Measurements from ENCODE around the gene GABRG3. TPM values are rescaled to one million over a fixed set of nuclear protein-coding genes. Genes with fewer than 3 reads are reported as not detected.

GABRG3 gene
- total RNA-seq, 1 experiment from 2014 or later, result not detected

DNA sequence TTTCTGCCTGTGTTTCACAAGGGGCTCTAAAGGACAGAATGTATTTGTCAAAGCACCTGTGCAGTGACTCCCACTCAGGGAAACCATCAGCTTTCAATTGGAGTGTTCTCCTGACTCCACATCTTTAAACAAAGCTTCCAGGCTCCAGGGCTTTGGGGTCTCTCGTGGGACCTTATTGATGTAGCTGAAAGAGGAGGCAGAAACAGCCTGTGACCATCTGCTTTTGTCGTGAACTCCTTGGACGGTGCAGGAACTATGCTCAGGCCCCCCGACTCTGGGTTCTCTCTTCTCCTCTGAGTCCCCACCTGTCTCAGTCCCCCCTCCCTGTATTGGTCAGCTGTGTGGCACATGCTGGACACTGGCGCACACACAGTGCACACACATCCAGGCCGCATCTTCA lies 486.8 kb downstream of the GABRG3 start (continued):
- TF ChIP-seq ZFX (IDR thresholded peaks at IDR 0.05) (no peak), EGR1 (IDR thresholded peaks at IDR 0.05; ENCODE audit: low read depth) (no peak), SRF (IDR thresholded peaks at IDR 0.05; ENCODE audit: low read depth) (no peak), POLR2AphosphoS5 (IDR thresholded peaks at IDR 0.05; ENCODE audit: low read depth, low read length) (no peak)

DNA sequence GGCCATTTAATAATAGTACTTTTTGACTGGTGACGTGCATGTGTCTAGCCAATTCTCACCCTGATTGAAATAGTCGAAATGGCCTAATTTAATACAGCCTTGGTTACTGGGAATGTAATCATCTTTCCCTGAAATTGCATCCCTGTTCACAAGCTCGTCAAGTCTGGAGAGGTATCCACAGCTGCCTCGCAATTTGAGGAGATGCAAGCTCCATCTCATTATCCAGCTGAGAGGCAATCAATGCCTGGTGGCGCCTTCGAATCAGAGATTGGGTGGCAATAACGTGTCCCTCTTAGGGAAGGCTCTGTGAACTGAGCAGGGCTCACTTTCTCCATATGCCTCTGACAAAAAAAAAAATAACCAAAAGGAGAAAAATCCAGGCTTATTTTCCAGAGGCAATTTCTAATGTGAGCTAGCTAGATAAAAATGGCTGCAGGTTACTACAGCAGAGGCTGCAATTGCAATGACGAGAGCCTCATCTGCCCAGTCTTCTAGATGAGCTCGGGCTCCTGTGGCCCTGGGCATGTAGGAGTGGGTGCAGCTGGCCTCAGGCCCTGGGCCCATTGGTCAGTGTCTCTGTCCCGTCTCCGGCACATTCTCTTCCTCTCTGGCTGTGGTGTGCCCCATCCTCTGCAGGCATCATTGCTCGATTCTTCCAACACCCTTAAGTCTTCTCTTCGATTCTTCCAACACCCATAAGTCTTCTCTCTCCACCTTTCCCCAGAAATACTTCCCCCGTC lies 487.5 kb downstream of the GABRG3 start:
- TF ChIP-seq POLR2A (IDR thresholded peaks at IDR 0.05; ENCODE audit: borderline replicate concordance, extremely low read depth, insufficient read depth, insufficient read length), result no peak
- no peak for TF ChIP-seq ELF1 (IDR thresholded peaks at IDR 0.05; ENCODE audit: borderline replicate concordance, low read depth)
- TF ChIP-seq, protein P1, sequence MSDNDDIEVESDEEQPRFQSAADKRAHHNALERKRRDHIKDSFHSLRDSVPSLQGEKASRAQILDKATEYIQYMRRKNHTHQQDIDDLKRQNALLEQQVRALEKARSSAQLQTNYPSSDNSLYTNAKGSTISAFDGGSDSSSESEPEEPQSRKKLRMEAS (IDR thresholded peaks at IDR 0.05), result no peak
- no peak for TF ChIP-seq ZNF274 (IDR thresholded peaks at IDR 0.05; ENCODE audit: low read depth, low read length)
- no peak for TF ChIP-seq CEBPB (IDR thresholded peaks at IDR 0.05; ENCODE audit: low read depth)
- no peak for TF ChIP-seq SP1 (IDR thresholded peaks at IDR 0.05; ENCODE audit: low read depth)
- TF ChIP-seq RAD21 (IDR thresholded peaks at IDR 0.05; ENCODE audit: low read depth), result no peak
- TF ChIP-seq, protein P2, sequence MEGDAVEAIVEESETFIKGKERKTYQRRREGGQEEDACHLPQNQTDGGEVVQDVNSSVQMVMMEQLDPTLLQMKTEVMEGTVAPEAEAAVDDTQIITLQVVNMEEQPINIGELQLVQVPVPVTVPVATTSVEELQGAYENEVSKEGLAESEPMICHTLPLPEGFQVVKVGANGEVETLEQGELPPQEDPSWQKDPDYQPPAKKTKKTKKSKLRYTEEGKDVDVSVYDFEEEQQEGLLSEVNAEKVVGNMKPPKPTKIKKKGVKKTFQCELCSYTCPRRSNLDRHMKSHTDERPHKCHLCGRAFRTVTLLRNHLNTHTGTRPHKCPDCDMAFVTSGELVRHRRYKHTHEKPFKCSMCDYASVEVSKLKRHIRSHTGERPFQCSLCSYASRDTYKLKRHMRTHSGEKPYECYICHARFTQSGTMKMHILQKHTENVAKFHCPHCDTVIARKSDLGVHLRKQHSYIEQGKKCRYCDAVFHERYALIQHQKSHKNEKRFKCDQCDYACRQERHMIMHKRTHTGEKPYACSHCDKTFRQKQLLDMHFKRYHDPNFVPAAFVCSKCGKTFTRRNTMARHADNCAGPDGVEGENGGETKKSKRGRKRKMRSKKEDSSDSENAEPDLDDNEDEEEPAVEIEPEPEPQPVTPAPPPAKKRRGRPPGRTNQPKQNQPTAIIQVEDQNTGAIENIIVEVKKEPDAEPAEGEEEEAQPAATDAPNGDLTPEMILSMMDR (IDR thresholded peaks at IDR 0.05 in 2 of 3, conservative IDR thresholded peaks at IDR 0.05 in 1 of 3; ENCODE audit: borderline replicate concordance in 1 of 3, insufficient read depth in 1 of 3, low read depth in 2 of 3, low read length in 2 of 3), result no peak
- TF ChIP-seq, protein P3, sequence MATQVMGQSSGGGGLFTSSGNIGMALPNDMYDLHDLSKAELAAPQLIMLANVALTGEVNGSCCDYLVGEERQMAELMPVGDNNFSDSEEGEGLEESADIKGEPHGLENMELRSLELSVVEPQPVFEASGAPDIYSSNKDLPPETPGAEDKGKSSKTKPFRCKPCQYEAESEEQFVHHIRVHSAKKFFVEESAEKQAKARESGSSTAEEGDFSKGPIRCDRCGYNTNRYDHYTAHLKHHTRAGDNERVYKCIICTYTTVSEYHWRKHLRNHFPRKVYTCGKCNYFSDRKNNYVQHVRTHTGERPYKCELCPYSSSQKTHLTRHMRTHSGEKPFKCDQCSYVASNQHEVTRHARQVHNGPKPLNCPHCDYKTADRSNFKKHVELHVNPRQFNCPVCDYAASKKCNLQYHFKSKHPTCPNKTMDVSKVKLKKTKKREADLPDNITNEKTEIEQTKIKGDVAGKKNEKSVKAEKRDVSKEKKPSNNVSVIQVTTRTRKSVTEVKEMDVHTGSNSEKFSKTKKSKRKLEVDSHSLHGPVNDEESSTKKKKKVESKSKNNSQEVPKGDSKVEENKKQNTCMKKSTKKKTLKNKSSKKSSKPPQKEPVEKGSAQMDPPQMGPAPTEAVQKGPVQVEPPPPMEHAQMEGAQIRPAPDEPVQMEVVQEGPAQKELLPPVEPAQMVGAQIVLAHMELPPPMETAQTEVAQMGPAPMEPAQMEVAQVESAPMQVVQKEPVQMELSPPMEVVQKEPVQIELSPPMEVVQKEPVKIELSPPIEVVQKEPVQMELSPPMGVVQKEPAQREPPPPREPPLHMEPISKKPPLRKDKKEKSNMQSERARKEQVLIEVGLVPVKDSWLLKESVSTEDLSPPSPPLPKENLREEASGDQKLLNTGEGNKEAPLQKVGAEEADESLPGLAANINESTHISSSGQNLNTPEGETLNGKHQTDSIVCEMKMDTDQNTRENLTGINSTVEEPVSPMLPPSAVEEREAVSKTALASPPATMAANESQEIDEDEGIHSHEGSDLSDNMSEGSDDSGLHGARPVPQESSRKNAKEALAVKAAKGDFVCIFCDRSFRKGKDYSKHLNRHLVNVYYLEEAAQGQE (IDR thresholded peaks at IDR 0.05; ENCODE audit: low read depth), result no peak
- TF ChIP-seq SIN3A (IDR thresholded peaks at IDR 0.05; ENCODE audit: low read depth), result no peak
- DNase-seq (ENCODE audit: low read depth, low spot score), result no peak

More for the DNA sequence above, 487.5 kb downstream of the GABRG3 start:
- peaks cover 10 to 55% of the 10 kb centered on the region in 2 experiments; a peak in 2 of 4 replicates for H3K9me3 ChIP-seq (ENCODE audit: control insufficient read depth in 1 of 2, insufficient read depth in 1 of 2, low read depth in 1 of 2, low read length in 2 of 2)
- ATAC-seq, result no peak
- no peaks in the 10 kb centered on the region for H3K79me2 ChIP-seq (ENCODE audit: insufficient read depth, low read length)
- ChIA-PET CTCF (no interaction called here), RAD21 (ENCODE audit: low non-redundant PET in 1 of 2, low total read pairs in 2 of 2, uncharacterized antibody in 2 of 2, unreplicated experiment in 2 of 2) (no interaction called here), POLR2A (no interaction called here)
- H3K27ac ChIP-seq (ENCODE audit: low read depth, low read length), result no peak overlapping the region
- H3K4me3 ChIP-seq (replicated peaks in 1 of 2; ENCODE audit: low read depth in 1 of 2, low read length in 2 of 2), result no peak overlapping the region
- H2AFZ ChIP-seq (ENCODE audit: low read depth, low read length, poor library complexity, severe bottlenecking), result no peak overlapping the region
- intact Hi-C loops (cut with micrococcal nuclease), result no loop called here
- no peak overlapping the region for H3K9ac ChIP-seq (ENCODE audit: low read length)
- no peaks in the 10 kb centered on the region for H4K20me1 ChIP-seq (ENCODE audit: insufficient read depth)
- H3K36me3 ChIP-seq (ENCODE audit: control insufficient read depth in 1 of 2, insufficient read depth in 2 of 2, low read length in 2 of 2), result no peaks in the 10 kb centered on the region
- H3K27me3 ChIP-seq (ENCODE audit: insufficient read depth, low read length), result no peaks in the 10 kb centered on the region
- no peaks in the 10 kb centered on the region for H3K9me2 ChIP-seq (ENCODE audit: insufficient read depth)
- no peaks in the 10 kb centered on the region for H3K4me1 ChIP-seq (ENCODE audit: control insufficient read depth in 1 of 2, insufficient read depth in 2 of 2, low read length in 2 of 2)
- BruUV-seq (replicated peaks), result no TSS peak
- no peak overlapping the region for H3K4me2 ChIP-seq (ENCODE audit: low read length)

Measured in HCT116 (cell line).